NCI-H446 (cell line): Measurements from ENCODE around the gene RAB27A.
"Not testable (repeated sequence)": the region's sequence is repeated elsewhere in the genome, so short reads cannot be mapped to it uniquely, and the experiment has no call there.

Experiments
- DNase-seq, 2 experiments: peaks; one replicate each; lab custom pipeline; 2025; lab: John Stamatoyannopoulos, UW

The RAB27A gene

DNA sequence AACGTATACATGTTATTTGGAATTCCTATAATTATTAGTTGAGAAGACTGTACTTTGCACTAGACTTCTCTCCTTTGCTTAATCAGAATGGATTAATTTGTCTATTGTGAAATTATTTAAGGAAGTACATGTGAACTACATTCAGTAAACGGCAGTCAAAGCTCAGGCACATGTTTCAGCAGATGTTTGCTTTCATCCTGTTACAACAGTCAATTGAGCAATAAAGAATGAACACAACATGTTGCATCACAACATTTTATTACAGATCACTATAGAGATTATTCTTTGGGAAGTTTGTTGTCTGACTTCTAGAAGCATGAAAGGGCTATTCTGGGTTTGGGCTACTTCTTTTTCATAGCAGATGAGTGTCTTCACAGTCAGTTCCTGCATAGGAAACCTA is 39.2 kb downstream of the RAB27A start:
- DNase-seq = no peak

GRCh38 chr15:55249885-55250284 is 39.7 kb downstream of the RAB27A start:
- not testable (repeated sequence) for DNase-seq

GRCh38 chr15:55248895-55249294 is 40.7 kb downstream of the RAB27A start:
- DNase-seq = no peak

GRCh38 chr15:55247766-55248427 is 41.7 kb downstream of the RAB27A start:
- no peak for DNase-seq

DNA sequence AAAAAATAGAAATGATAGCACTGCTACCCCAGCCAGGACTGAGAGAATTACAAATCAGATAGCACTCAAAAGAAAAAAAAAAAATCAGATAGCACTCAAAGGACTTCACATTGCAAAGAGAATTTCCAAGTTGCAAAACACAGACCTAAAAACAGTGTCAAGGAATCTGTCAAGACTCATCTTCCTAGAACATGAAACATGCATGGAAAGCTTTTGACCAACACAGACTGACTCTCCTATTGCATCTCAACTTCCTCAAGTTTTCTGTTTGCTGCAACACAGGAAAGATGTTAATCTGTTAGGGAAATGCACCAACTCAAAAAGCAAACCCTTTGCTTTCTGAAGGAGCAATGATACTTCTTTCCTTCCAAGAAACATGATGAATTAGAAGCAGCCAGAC is 42.3 kb downstream of the RAB27A start:
- no peak for DNase-seq

DNA sequence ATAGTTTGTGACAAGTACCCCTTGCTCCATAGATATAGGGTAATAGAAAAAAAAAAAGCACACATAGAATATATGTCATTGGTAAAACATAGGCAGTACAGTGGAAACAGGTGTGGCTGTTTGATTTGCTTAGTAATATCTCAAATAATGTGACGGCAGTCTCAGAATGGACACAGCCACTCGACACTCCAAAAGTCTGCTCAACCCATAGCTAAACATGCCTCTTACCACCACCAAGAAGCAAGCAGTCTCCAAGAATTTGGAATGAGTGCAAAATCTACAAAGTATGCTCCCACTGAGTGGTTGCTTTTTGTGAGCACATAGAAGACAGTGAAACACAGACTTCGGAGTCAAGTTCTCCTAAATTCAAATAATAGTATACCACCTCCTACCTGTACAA is 43.0 kb downstream of the RAB27A start:
- no peak for DNase-seq

DNA sequence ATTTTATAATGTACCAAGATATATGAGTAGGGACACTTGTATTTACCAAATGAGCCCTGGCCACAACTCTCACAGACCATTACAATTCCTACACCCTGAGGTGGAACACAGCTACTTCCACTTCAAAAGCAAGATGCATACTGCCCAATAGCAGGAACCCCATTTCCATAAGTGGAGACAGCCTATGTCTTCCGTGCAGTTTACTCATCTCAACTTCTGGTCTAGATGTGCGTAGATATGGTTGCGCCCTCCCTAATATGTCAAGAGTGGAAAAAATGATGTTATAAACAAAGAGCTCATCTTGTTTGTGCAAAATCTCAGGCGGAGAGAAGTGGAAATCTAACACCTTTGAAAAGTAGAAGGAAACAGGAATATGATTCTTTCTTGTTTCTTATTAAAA is 44.6 kb downstream of the RAB27A start:
- no peak for DNase-seq

DNA sequence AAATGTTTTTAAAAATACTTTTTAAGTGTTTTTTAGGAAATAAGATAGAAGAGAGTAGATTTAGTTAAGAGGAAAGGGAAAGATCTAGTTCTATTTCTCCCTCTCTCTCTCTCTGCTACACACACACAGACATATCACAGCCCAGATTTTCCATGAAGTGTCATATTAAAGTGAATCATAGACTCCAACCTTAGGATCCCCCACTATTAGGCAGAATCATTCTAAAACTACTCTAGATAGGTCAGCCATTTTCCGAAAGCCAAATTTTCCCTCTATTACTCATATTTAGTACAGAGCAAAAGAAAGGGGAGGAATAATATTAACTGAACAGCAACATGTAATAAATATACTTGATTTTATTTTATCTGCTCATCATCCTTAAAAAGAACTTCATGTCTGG is 47.7 kb downstream of the RAB27A start:
- no peak for DNase-seq

DNA sequence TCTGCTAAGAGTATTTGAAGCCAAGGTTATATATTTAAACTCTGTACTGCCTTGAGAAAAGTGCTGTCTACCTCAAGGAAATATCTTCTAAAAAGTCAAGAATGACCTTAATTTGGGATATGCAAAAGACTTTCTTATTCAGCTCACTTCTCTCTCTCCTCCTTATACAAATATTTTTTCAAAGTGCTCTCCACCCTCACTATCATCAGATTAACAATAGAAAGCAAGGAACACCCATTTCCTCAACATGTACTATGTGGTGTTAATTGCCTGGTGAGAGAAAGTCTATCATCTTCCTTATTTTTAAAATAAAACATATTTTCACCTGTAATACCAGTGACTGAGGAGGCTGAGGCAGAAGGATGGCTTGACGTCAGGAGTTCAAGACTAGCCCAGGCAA is 48.4 kb downstream of the RAB27A start:
- no peak for DNase-seq

- no peak for DNase-seq
Observed at GRCh38 chr15:55240125-55240760, 49.4 kb downstream of the RAB27A start.

- no peak for DNase-seq
Observed at GRCh38 chr15:55239440-55240124, 50.0 kb downstream of the RAB27A start.

DNA sequence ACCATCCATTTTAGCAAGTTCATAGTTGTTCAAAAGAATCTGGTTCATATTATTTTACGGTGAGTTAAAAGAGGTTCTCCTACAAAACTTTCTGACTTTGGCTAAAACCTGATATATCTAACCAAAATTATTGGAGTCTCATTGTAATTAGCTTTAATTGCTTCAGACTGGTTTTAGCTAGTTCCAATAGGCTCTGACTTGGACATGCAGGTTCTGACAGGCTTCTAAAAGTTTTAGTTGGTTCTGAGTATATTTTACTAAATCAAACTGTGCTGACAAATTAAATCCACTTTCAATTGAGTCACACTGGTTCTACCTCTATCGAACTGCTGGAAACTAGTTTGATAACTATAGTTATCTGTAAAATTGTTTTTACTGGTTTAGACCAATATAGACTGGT is 50.7 kb downstream of the RAB27A start:
- no peak for DNase-seq

DNA sequence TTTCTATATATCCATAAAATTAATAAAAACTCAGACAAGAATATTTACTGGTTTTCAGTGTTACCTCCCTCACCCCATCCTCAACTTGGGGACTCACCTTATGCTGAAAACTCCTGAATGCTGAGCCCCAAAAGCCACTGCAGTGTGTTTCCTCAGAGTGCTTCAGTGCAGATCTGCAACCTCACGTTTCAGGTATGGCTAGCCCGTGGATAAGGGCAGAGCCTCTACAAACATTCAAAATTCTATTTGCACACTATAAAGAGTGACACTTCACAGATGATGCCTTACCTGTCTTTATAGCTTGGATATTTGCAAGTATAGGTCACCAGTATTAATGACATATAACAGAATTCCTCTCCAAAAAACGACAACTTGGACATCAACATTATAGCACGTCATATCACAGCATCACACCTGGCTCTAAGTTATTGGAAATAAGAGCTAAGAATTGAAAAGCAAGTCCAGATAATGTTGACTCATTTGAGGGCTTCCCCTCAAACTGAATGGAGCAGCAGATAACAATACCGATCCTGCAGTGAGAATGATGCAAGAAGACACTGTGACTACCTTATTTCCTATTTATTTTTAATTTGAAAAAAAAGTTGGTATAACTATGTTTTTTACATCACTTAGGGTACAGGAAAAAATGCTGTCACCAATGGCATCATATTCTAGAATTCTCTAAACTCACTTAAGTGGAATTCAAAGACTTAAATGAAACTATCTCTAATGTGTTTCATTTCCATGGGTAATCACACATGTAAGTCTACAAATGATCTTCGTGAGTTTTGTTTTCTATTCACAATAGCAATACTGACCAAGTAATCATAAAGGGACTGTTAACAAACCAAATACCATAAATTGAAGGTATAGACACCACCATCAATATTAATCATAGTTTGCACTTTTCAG is 52.1 kb downstream of the RAB27A start:
- no peak for DNase-seq

DNA sequence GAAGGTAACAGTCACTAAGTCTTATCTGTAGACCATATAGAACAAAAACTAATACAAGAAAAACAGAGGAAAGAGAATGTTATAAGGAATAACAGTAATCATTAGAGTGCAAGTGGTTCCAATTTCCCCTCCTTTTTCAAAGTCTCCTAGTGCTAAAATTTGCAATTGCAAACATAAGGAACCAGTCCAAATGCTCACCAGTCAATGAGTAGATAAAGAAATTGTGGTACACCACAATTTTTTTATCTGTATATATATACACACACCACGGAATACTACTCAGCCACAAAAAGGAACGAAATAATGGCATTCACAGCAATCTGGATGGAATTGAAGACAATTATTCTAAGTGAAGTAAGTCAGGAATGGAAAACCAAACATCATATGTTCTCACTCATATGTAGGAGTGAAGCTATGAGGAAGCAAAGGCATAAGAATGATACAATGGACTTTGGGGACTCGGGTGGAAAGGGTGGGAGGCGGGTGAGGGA is 54.0 kb downstream of the RAB27A start:
- no peak for DNase-seq

DNA sequence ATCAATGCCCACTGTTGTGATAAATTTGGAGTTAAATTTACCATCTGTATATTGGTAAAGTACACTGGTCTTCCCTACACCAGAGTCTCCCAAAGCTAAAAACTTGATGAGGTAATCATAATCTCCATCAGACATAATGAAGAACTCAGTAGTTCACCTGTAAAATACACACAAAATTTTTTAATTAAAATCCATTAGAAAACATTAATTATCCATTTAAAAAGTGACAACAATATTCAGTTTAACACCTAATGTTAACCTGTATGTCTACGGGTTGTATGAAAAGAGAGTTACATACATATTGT is 54.9 kb downstream of the RAB27A start:
- DNase-seq = no peak

DNA sequence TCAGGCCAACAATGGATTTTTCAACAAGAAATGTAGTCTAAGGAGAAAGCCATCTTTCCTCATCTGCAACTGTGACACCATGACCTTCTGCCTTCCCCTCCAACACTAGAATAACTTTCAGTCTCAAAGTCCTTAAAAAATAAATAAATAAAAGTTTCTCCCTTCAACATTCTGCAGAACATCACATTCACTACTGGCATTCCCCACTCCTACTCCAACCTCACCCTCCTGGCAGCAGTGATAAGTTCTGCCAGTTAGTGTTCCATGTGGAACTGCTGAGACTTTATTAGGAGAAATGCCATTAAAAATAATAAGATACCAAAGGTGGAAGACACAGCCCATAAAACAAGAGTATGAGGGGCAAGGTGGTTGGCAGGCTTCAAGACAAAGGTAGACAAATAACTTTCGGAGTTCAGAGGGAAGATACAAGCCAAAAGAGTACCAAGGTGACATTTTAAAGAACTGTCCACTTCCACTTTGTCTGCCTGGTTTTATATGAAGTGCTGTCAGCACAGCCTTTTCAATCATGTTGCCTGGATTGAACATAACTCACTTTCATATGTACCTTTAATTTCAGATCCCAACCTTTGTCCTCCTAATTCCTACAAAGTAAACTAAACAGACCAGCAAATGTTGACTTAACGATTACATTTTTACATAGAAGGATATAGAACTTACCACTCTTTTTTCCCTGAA is 55.4 kb downstream of the RAB27A start:
- no peak for DNase-seq

- DNase-seq = no peak
Observed at GRCh38 chr15:55231455-55231854, 58.2 kb downstream of the RAB27A start.

DNA sequence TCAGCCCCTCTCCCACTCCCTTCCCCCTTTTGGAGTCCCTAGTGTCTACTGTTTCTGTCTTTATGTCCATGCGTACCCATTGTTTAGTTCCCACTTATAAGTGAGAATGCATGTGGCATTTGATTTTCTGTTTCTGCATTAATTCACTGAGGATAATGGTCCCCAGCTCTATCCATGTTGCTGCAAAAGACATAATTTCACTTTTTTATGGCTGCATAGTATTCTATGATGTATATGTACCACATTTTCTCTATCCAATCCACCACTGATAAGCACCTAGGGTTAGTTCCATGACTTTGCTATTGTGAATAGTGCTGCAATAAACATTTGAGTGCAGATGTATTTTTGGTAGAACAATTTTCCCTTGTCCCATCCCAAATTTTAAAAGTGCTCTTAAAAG is 58.7 kb downstream of the RAB27A start:
- no peak for DNase-seq

- DNase-seq = no peak
Observed at GRCh38 chr15:55230051-55230670, 59.5 kb downstream of the RAB27A start.

- no peak for DNase-seq
Observed at GRCh38 chr15:55226127-55226526, 63.5 kb downstream of the RAB27A start.

DNA sequence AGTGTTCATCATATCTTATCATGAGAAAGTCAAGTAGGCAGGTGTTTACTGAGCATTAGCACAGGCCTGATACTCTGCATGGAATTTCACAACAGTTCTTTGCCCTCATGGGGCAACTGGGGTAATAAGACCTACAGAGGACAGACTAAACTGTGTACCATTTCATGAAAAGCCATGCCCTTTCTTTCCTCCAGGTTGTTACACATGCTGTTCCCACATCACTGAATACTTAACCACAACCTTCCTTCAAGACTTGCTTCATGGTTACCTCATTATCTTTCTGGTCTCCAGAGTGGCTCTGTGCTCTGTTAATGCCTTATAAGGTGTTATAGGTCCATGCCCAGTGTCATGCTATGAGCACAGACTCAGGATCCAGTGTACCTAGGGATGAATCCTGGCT is 64.7 kb downstream of the RAB27A start:
- DNase-seq = no peak
